Right atrium auricular region (tissue), 2 donors: ENCODE results near the gene DRD5. TPM values are rescaled to one million over a fixed set of nuclear protein-coding genes. Genes with fewer than 3 reads are reported as not detected.

Experiments
- DNase-seq: peaks from one replicate; pipeline ENCODE4 v3.0.0-alpha.2; 2019; ENCODE audit warnings: low spot score
- H3K27ac ChIP-seq, 2 donors: fragments of 200-600 bp; sonication (generic); 1 replicate in 1 of 2; 2 replicates in 1 of 2; pipeline ENCODE4 v1.5.1; 2016 to 2019
- H3K27me3 ChIP-seq, 2 donors: fragments of 200-600 bp; sonication (generic); one replicate each; pipeline versions ENCODE4 v1.5.1 to v1.6.0; 2017 to 2019
- H3K36me3 ChIP-seq: fragments of 200-600 bp; sonication (generic); one replicate; pipeline ENCODE4 v1.5.1; 2016
- H3K4me1 ChIP-seq, 2 donors: fragments of 200-600 bp; sonication (generic); one replicate each; pipeline versions ENCODE4 v1.5.1 to v1.6.0; 2017 to 2019
- H3K4me3 ChIP-seq, 2 donors: fragments of 200-600 bp; sonication (generic); 1 replicate in 1 of 2; 2 replicates in 1 of 2; pipeline ENCODE4 v1.5.1; 2017 to 2019; ENCODE audit warnings: mild to moderate bottlenecking in 1 of 2, moderate library complexity in 1 of 2
- H3K9me3 ChIP-seq, 2 donors: fragments of 200-600 bp; sonication (generic); one replicate each; pipeline ENCODE4 v1.5.1; 2019
- total RNA-seq, 2 donors: library from RNA; depleted of rRNA; stranded (reverse); fragments of >200 nt; gene quantifications; one replicate each; pipeline ENCODE4 v1.1.0, GENCODE V29; 2016
- TF ChIP-seq, protein P1 (sequence below), 2 donors: fragments of 200-600 bp; sonication (generic); IDR thresholded peaks; one replicate each; pipeline ENCODE4 v1.5.1; 2019; ENCODE audit warnings: antibody characterized with exemption in 2 of 2

DRD5 gene
- total RNA-seq, 2 donors from 2014 or later, result 0.24 TPM; not detected in 1

DNA sequence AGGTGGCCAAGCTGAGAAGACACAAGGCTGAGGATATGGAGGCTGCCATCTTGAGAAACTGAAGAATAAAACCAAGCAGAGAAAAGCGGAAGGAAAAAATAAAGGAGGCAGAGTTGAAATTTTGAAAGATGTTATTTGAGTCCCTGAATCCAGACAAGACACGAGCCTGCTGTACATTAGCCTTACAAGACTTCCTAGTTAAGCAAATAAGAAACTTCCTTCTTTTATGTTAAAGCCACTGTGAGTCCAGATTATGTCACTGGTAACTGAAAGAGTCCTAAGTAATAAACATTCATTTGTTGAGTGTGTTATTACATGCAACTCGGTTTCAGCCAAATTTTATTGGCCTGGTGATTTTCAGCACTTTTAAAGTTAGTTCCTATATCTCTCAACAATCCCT lies 30.4 kb downstream of the DRD5 start:
- Histone ChIP-seq H3K27me3 (no peaks in the 10 kb centered on the region), H3K36me3 (no peaks in the 10 kb centered on the region), H3K4me1 (no peaks in the 10 kb centered on the region), H3K4me3 (no peak overlapping the region), H3K9me3 (no peaks in the 10 kb centered on the region), H3K27ac (no peak overlapping the region)
- TF ChIP-seq, protein P1, sequence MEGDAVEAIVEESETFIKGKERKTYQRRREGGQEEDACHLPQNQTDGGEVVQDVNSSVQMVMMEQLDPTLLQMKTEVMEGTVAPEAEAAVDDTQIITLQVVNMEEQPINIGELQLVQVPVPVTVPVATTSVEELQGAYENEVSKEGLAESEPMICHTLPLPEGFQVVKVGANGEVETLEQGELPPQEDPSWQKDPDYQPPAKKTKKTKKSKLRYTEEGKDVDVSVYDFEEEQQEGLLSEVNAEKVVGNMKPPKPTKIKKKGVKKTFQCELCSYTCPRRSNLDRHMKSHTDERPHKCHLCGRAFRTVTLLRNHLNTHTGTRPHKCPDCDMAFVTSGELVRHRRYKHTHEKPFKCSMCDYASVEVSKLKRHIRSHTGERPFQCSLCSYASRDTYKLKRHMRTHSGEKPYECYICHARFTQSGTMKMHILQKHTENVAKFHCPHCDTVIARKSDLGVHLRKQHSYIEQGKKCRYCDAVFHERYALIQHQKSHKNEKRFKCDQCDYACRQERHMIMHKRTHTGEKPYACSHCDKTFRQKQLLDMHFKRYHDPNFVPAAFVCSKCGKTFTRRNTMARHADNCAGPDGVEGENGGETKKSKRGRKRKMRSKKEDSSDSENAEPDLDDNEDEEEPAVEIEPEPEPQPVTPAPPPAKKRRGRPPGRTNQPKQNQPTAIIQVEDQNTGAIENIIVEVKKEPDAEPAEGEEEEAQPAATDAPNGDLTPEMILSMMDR (IDR thresholded peaks at IDR 0.05), result no peak
- DNase-seq, result no peak

DNA sequence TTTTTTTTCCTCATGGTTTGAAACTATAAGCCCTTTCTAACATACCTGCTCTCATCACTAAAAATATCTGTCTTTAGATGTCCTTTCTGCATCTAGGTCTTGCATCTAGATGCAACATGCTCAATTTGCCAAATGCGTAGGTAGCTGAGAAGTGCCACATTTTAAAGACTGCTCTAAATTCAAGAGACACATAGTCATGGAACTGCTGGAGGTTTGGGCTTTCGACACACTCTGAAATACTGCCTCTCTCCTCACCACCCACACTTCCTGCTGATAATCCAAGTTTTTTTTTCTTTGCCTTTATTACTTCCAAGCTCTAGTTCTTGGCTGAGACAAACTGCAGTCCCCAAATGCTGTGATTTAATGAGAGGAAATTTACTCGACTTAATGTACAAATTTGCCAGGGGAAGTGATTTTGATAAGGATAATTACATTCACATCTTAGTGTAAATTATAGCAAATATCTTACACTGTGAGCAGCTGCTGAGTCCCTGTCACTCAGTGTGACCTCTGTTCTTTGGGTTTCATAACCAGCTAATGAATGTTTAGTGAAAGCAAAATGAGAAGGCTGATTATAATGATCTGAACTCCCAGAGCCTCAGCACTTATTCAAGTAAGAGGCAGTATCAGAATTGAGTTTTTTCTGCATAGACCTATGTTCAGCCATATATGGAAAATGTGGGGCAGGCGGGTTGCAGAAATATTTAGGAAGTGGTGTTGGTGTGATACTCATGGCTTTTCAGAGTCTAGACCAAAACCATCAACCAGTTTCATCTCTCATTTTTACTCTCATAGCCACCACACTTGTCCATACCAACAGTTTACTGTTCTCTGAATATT lies 31.3 kb downstream of the DRD5 start:
- Histone ChIP-seq H3K9me3 (no peaks in the 10 kb centered on the region), H3K36me3 (no peaks in the 10 kb centered on the region), H3K27ac (no peak overlapping the region), H3K4me1 (no peaks in the 10 kb centered on the region), H3K4me3 (no peak overlapping the region), H3K27me3 (no peaks in the 10 kb centered on the region)
- TF ChIP-seq, protein P1 (IDR thresholded peaks at IDR 0.05), result no peak
- DNase-seq, result no peak

DNA sequence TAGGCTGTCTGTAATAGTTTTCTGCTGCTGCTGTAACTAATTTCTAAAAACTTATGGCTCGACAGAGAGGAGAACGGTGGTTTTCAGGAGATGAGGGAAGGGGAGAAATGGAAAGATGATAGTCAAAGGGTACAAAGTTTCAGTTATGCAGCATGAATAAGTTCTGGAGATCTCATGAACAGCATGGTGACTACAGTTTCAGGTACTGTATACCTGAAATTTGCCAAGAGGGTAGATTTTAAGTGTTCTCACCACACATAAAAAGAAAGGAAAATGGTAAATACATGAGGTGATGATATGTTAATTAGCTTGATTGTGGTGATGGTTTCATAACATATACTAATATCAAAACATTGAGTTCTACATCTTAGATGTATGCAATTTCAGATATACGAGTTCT lies 34.9 kb downstream of the DRD5 start:
- Histone ChIP-seq H3K27ac (no peak overlapping the region), H3K36me3 (no peaks in the 10 kb centered on the region), H3K4me3 (no peak overlapping the region), H3K9me3 (no peaks in the 10 kb centered on the region), H3K4me1 (no peaks in the 10 kb centered on the region), H3K27me3 (no peaks in the 10 kb centered on the region)
- DNase-seq, result no peak
- TF ChIP-seq, protein P1 (IDR thresholded peaks at IDR 0.05), result no peak

DNA sequence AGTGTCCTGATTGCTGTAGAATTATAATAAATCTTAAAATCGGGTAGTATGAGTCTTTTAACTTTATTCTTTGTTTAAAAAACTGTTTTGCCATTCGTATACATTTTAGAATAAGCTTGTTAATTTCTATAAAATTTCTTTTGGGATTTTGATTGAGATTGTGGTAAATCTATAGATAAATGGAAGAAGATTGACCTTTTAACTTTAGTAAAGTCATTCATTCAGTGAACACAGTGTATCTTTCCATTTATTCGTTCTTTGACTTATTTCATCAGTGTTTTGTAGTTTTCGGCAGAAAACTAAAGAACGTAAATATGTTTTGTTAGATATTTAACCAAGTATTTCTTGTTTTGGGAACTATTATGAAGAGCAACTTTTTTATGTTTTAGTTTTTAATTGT lies 38.9 kb downstream of the DRD5 start:
- Histone ChIP-seq H3K4me3 (no peak overlapping the region), H3K27me3 (no peaks in the 10 kb centered on the region), H3K9me3 (no peaks in the 10 kb centered on the region), H3K4me1 (no peaks in the 10 kb centered on the region), H3K27ac (no peak overlapping the region), H3K36me3 (no peaks in the 10 kb centered on the region)
- no peak for DNase-seq
- TF ChIP-seq, protein P1 (IDR thresholded peaks at IDR 0.05), result no peak

DNA sequence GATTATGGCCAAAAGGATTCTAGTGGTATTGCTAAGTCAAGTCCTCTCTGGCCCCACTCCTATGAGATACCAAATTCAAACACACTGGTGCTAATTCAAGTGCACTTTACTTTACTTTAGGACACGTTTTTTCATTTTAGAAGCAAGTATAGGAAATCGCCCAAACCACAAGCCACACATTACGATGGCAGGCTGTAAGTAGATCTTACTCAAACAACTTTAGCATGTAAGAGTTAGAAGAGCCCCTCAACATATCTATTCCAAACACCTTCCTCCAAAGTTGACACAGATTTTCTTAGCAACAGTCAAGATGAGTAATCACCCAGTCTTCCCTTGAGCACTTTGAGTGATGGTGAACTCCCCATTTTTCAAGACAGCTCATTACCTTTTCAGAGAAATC lies 43.6 kb downstream of the DRD5 start:
- TF ChIP-seq, protein P1 (IDR thresholded peaks at IDR 0.05), result no peak
- Histone ChIP-seq H3K36me3 (no peaks in the 10 kb centered on the region), H3K27me3 (no peaks in the 10 kb centered on the region), H3K4me3 (no peak overlapping the region), H3K4me1 (no peaks in the 10 kb centered on the region), H3K9me3 (no peaks in the 10 kb centered on the region), H3K27ac (no peak overlapping the region)
- DNase-seq, result no peak

DNA sequence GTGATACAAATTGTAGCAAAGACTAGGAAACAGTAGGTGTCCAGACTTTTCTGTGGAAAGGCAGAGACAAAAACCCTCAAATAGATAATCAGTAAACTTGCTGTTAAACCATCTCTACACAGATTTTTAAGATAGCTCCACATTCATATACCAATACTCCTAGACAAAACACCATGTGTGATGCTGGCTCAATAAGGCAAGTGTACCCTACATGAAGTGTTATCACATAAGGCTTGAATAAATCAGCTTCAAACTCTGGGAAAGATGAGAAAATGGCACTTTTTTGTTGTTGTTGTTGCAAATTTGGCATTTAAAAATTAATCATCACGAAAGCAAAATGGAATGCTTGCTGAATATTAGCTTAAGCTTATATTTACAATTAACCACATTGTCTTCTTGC lies 45.1 kb downstream of the DRD5 start:
- no peaks in the 10 kb centered on the region for H3K27me3 ChIP-seq
- no peaks in the 10 kb centered on the region for H3K9me3 ChIP-seq
- no peaks in the 10 kb centered on the region for H3K36me3 ChIP-seq
- TF ChIP-seq, protein P1 (IDR thresholded peaks at IDR 0.05), result no peak
- H3K4me1 ChIP-seq, result no peaks in the 10 kb centered on the region
- no peak overlapping the region for H3K4me3 ChIP-seq
- DNase-seq, result no peak
- H3K27ac ChIP-seq, result no peak overlapping the region
